Hepatocyte (in vitro differentiated cells): ENCODE results near the gene OR6V1.

Experiments used
- CTCF ChIP-seq: fragments of 200-600 bp; sonication (generic); IDR thresholded peaks from 2 replicates; pipeline ENCODE4 v1.5.1; 2016; ENCODE audit warnings: antibody characterized with exemption, mild to moderate bottlenecking; ENCODE audit not compliant: poor library complexity
- EZH2 ChIP-seq: fragments of 200-600 bp; sonication (generic); IDR thresholded peaks from 2 replicates; pipeline ENCODE4 v1.6.1; 2016; ENCODE audit warnings: antibody characterized with exemption, mild to moderate bottlenecking, borderline replicate concordance

- TF ChIP-seq CTCF (no peak), EZH2 (no peak)
Measured at GRCh38 chr7:143063741-143064140, 11.6 kb downstream of the OR6V1 start.
